Measurements from ENCODE around the gene RNF146. TPM values are rescaled to one million over a fixed set of nuclear protein-coding genes. Genes with fewer than 3 reads are reported as not detected.

The RNF146 gene
- total and polyA plus RNA-seq, 9 of the 15 experiments (the other 6 are each of a cell fraction or from before 2014, with no cell fraction given): 8.4 to 30.5 (median 17.5) TPM

DNA sequence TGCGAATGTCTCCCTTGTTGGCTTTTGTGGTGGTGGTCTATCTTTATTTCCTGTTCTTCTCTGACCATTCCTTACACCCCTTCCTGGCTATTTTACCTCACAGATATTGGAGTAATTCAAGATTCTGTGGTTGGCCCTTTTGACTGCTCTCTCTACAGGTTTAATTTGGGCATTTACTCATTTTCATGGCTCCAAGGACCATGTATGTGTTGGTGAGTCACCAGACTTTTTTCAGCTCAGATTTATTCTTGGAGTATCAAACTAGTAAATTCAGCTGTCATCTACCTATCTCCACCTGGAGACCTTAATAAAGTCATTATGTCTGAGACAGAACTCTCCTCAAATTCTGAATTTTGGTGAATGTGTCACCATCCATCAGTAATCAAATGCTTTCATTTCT lies 15.5 kb downstream of the RNF146 start:
- TF ChIP-seq, protein P1, sequence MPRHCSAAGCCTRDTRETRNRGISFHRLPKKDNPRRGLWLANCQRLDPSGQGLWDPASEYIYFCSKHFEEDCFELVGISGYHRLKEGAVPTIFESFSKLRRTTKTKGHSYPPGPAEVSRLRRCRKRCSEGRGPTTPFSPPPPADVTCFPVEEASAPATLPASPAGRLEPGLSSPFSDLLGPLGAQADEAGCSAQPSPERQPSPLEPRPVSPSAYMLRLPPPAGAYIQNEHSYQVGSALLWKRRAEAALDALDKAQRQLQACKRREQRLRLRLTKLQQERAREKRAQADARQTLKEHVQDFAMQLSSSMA (CRISPR knock-in tag; IDR thresholded peaks at IDR 0.05): no peak
- TF ChIP-seq BMI1 (IDR thresholded peaks at IDR 0.05; ENCODE audit: low read length): no peak
- no peak for TF ChIP-seq ZNF584 (CRISPR knock-in tag; IDR thresholded peaks at IDR 0.05; ENCODE audit: low read depth)
- TF ChIP-seq NR2C2 (CRISPR knock-in tag; IDR thresholded peaks at IDR 0.05): no peak
- no peak for TF ChIP-seq NR2C2 (tag; IDR thresholded peaks at IDR 0.05)
- no peak for TF ChIP-seq BCOR (IDR thresholded peaks at IDR 0.05)
- TF ChIP-seq MCM2 (IDR thresholded peaks at IDR 0.05; ENCODE audit: low read depth): no peak
- TF ChIP-seq NCOA2 (IDR thresholded peaks at IDR 0.05; ENCODE audit: partially characterized antibody in 2 of 2): no peak
- TF ChIP-seq, protein P2, sequence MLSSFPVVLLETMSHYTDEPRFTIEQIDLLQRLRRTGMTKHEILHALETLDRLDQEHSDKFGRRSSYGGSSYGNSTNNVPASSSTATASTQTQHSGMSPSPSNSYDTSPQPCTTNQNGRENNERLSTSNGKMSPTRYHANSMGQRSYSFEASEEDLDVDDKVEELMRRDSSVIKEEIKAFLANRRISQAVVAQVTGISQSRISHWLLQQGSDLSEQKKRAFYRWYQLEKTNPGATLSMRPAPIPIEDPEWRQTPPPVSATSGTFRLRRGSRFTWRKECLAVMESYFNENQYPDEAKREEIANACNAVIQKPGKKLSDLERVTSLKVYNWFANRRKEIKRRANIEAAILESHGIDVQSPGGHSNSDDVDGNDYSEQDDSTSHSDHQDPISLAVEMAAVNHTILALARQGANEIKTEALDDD (IDR thresholded peaks at IDR 0.05): no peak
- TF ChIP-seq BDP1 (IDR thresholded peaks at IDR 0.05; ENCODE audit: insufficient read depth, insufficient read length): no peak
- TF ChIP-seq, protein P3, sequence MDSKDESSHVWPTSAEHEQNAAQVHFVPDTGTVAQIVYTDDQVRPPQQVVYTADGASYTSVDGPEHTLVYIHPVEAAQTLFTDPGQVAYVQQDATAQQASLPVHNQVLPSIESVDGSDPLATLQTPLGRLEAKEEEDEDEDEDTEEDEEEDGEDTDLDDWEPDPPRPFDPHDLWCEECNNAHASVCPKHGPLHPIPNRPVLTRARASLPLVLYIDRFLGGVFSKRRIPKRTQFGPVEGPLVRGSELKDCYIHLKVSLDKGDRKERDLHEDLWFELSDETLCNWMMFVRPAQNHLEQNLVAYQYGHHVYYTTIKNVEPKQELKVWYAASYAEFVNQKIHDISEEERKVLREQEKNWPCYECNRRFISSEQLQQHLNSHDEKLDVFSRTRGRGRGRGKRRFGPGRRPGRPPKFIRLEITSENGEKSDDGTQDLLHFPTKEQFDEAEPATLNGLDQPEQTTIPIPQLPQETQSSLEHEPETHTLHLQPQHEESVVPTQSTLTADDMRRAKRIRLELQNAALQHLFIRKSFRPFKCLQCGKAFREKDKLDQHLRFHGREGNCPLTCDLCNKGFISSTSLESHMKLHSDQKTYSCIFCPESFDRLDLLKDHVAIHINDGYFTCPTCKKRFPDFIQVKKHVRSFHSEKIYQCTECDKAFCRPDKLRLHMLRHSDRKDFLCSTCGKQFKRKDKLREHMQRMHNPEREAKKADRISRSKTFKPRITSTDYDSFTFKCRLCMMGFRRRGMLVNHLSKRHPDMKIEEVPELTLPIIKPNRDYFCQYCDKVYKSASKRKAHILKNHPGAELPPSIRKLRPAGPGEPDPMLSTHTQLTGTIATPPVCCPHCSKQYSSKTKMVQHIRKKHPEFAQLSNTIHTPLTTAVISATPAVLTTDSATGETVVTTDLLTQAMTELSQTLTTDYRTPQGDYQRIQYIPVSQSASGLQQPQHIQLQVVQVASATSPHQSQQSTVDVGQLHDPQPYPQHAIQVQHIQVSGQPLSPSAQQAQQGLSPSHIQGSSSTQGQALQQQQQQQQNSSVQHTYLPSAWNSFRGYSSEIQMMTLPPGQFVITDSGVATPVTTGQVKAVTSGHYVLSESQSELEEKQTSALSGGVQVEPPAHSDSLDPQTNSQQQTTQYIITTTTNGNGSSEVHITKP (IDR thresholded peaks at IDR 0.05; ENCODE audit: partially characterized antibody): no peak
- no peak for TF ChIP-seq PRPF4 (IDR thresholded peaks at IDR 0.05; ENCODE audit: insufficient read depth, low read depth, low read length, poor library complexity, severe bottlenecking)
- no peak for TF ChIP-seq STAT5A (IDR thresholded peaks at IDR 0.05; ENCODE audit: borderline replicate concordance, low read length)
- TF ChIP-seq CBFA2T3 (IDR thresholded peaks at IDR 0.05): no peak
- TF ChIP-seq BRCA1 (IDR thresholded peaks at IDR 0.05): no peak
- no peak for TF ChIP-seq BRCA1 (CRISPR knock-in tag; IDR thresholded peaks at IDR 0.05)
- no peak for TF ChIP-seq ZNF133 (CRISPR knock-in tag; IDR thresholded peaks at IDR 0.05)
- no peak for TF ChIP-seq ZNF324 (CRISPR knock-in tag; IDR thresholded peaks at IDR 0.05)
- no peak for TF ChIP-seq RBM15 (IDR thresholded peaks at IDR 0.05; ENCODE audit: insufficient read depth, low read length)
- no peak for TF ChIP-seq MTA1 (IDR thresholded peaks at IDR 0.05; ENCODE audit: borderline replicate concordance)
- no peaks in the 10 kb centered on the region for H3K27me3 ChIP-seq (ENCODE audit: control insufficient read depth in 2 of 2, insufficient read depth in 2 of 2, low read length in 2 of 2)
- H4K20me1 ChIP-seq (replicated peaks; ENCODE audit: control insufficient read depth, insufficient read depth, low read length): no peaks in the 10 kb centered on the region
- no peak for DNase-seq (ENCODE audit: extremely low read depth in 1 of 4, low spot score in 3 of 4)
- in situ Hi-C loops (cut with MboI): no loop called here
- H3K79me2 ChIP-seq (ENCODE audit: control insufficient read depth, insufficient read depth, low read length): no peaks in the 10 kb centered on the region; the same call in 2 of the 3 replicates
- ChIA-PET POLR2A (interaction anchor here (1.1 kb wide), 1 partner anchor 16 kb away, joined by 4 read pairs; the partner anchor contains the start of gene RNF146), CTCF (ENCODE audit: low intra/inter-chr PET ratio) (no interaction called here)
- no peak overlapping the region for H3K9ac ChIP-seq (ENCODE audit: insufficient read depth in 1 of 2, low read depth in 2 of 2, low read length in 2 of 2)
- no peak overlapping the region for H2AFZ ChIP-seq (ENCODE audit: low read depth, low read length)
- H3K4me2 ChIP-seq (ENCODE audit: insufficient read depth, low read length): no peak overlapping the region
- no peak for ATAC-seq
- peaks cover 43% of the 10 kb centered on the region; the same call in 2 of the 3 replicates for H3K36me3 ChIP-seq (ENCODE audit: control insufficient read depth, insufficient read depth, low read length)
- 92% methylated on average over 1 of the region's 1 CpG for WGBS (ENCODE audit: insufficient coverage, low coverage, missing lambda C conversion rate)
- no peaks in the 10 kb centered on the region for H3K9me3 ChIP-seq (replicated peaks; ENCODE audit: control insufficient read depth, insufficient read depth, low read depth, low read length)
- BruUV-seq (replicated peaks): no TSS peak
- H3K27ac ChIP-seq (ENCODE audit: extremely low read depth, low read depth, low read length): no peak overlapping the region
- no peak for FAIRE-seq
- intact Hi-C loops (cut with micrococcal nuclease): no loop called here
- H3K9me1 ChIP-seq (ENCODE audit: control insufficient read depth, insufficient read depth, low read length): no peaks in the 10 kb centered on the region
- H3K4me3 ChIP-seq: no peak overlapping the region
- H3K4me1 ChIP-seq (replicated peaks in 1 of 2; ENCODE audit: control insufficient read depth in 2 of 2, insufficient read depth in 2 of 2, low read length in 2 of 2): no peaks in the 10 kb centered on the region
